NCI-H2107 treated with DMSO at 0.1 percent for 48 hours (cell line): ENCODE data around the gene PCDHGC3.
A peak's percentile ranks its signal among the peaks of the same experiment; 100 is the strongest.
"Not testable (repeated sequence)": the region's sequence is repeated elsewhere in the genome, so short reads cannot be mapped to it uniquely, and the experiment has no call there.

ENCODE experiments used
- DNase-seq: peaks from one replicate; lab custom pipeline; 2025; ENCODE audit not compliant: unreplicated experiment; lab: John Stamatoyannopoulos, UW

PCDHGC3 gene

DNA sequence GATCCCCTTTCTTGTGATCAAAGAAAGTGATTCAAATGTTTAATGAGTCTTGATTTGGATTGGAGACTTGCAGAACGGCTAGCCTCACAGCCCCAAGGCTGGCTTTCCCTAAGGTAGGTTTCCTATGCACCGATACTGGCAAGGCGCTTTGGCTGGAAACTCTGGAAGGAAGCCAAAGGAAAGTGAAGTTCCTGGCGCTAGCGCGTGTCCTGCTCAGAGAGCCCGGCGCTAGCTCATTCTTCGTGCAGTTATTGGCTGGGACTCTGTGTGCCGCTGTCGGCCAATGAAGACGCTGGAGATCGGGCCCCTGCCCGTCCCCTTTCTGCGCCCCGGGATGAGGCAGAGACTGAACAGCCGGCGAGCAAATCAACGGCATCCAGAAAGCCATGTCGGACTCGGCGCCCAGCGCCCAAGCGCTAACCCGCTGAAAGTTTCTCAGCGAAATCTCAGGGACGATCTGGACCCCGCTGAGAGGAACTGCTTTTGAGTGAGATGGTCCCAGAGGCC lies at the start of gene PCDHGC3:
TSS of gene PCDHGC3 (plus strand) at position 342 of the 507 bp plus-strand sequence. CDS start at position 493, 151 bp downstream.
- peak; percentile 51 for DNase-seq

DNA sequence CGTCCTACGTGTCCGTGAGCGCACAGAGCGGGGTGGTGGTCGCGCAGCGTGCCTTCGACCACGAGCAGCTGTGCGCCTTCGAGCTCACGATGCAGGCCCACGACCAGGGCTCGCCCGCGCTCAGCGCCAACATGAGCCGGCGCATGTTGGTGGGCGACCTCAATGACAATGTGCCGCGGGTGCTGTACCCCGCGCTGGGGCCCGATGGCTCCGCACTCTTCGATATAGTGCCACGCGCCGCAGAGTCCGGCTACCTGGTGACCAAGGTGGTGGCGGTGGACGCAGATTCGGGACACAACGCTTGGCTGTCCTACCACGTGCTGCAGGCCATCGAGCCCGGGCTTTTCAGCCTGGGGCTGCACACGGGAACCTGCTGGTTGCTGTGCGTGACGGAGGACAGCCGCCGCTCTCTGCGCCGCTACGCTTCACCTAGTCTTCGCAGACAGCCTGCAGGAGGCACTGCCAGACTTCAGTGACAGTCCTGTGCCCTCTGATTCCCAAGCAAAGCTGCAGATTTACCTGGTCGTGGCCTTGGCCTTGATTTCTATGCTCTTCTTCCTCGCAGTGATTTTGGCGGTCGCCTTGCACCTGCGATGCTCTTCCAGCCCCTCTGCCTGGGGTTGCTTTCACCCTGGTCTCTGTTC lies 47.9 kb upstream of the PCDHGC3 start:
- no peak for DNase-seq

DNA sequence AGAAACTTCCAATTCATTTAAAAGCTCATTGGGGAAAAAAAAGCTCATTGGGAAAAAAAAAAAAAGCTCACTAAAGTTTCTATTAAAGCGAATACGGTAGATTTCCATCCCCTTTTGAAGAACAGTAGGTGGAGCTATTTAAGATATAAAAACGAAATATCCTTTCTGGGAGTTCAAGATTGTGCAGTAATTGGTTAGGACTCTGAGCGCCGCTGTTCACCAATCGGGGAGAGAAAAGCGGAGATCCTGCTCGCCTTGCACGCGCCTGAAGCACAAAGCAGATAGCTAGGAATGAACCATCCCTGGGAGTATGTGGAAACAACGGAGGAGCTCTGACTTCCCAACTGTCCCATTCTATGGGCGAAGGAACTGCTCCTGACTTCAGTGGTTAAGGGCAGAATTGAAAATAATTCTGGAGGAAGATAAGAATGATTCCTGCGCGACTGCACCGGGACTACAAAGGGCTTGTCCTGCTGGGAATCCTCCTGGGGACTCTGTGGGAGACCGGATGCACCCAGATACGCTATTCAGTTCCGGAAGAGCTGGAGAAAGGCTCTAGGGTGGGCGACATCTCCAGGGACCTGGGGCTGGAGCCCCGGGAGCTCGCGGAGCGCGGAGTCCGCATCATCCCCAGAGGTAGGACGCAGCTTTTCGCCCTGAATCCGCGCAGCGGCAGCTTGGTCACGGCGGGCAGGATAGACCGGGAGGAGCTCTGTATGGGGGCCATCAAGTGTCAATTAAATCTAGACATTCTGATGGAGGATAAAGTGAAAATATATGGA lies 45.2 kb upstream of the PCDHGC3 start, which contains the start of gene PCDHGA12:
TSS of gene PCDHGA12 (plus strand) at position 176 of the 782 bp plus-strand sequence. CDS start at position 429, 253 bp downstream.
- no peak for DNase-seq

DNA sequence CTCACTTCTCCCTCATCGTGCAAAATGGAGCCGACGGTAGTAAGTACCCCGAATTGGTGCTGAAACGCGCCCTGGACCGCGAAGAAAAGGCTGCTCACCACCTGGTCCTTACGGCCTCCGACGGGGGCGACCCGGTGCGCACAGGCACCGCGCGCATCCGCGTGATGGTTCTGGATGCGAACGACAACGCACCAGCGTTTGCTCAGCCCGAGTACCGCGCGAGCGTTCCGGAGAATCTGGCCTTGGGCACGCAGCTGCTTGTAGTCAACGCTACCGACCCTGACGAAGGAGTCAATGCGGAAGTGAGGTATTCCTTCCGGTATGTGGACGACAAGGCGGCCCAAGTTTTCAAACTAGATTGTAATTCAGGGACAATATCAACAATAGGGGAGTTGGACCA lies 44.5 kb upstream of the PCDHGC3 start:
- DNase-seq: no peak

DNA sequence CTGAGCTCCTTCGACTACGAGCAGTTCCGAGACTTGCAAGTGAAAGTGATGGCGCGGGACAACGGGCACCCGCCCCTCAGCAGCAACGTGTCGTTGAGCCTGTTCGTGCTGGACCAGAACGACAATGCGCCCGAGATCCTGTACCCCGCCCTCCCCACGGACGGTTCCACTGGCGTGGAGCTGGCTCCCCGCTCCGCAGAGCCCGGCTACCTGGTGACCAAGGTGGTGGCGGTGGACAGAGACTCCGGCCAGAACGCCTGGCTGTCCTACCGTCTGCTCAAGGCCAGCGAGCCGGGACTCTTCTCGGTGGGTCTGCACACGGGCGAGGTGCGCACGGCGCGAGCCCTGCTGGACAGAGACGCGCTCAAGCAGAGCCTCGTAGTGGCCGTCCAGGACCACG lies 43.5 kb upstream of the PCDHGC3 start:
- DNase-seq: not testable (repeated sequence)

DNA sequence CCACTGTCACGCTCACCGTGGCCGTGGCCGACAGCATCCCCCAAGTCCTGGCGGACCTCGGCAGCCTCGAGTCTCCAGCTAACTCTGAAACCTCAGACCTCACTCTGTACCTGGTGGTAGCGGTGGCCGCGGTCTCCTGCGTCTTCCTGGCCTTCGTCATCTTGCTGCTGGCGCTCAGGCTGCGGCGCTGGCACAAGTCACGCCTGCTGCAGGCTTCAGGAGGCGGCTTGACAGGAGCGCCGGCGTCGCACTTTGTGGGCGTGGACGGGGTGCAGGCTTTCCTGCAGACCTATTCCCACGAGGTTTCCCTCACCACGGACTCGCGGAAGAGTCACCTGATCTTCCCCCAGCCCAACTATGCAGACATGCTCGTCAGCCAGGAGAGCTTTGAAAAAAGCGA lies 43.0 kb upstream of the PCDHGC3 start:
- DNase-seq: not testable (repeated sequence)

DNA sequence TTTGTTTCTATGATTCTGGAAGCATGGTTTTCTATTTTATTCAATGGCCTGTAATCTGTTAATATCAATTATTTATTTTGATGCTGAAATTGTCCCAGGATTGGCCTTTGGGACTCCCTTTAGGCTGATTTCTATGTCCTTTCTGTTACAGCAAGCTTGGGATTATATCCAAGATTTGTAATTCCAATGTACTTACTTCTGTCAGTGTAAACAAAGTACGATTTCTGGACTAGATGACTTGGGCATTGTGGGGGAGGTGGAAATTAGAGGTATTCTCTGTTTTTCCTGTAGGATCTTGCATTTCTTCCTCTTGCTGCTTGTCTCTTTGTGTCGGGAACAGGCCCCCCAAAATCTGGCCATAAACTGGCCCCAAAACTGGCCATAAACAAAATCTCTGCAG lies 41.8 kb upstream of the PCDHGC3 start:
- no peak for DNase-seq

DNA sequence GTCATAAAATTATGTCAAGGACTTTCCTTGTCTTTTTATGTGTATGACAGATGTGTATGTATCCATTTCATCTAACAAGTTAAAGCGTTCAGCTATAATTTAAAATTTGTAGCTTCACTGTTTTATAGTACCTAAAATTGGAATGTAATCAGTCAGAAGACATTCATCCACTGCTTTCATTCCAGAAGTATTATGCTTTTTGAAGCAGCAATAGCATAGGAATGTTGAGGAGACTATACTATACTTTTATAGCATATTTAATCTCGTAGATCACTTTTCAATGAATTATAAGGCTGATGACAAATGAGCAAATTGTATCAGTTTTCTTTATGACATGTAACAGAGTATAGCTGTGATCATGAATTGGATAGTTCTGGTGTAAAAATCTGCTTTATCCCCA lies 38.5 kb upstream of the PCDHGC3 start:
- no peak for DNase-seq

DNA sequence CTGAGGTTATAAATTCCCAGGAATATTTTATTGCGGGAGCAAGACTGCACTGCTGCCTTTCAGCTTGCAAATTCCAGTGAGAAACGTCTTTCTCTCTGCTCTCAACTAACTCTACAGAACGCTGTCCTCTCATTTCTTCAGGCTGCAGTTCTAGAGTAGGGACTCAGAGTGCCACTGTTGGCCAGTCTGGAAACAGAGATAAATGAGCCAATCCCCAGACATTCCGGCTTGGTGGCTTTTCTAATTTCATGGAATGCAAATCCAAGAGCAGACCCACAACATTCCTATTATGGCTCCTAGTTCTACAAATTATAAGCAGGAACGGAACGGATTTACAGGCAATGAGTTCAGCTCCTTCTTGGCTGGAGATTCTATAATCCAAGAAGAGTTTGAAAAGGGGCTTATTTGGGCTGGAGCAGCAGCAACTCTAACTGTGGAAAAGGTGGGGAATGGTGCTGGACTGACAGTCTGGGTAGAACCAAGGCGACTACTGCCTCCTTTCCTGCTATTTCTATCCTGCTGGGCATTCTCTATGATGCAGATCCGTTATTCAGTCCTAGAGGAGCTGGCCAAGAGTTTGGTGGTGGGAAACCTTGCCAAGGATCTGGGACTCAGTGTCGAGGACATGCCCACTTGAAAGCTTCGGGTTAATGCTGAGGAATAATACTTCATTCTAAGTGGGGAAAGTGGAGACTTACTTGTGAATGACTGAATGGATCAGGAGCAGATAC lies 36.2 kb upstream of the PCDHGC3 start:
- no peak for DNase-seq

DNA sequence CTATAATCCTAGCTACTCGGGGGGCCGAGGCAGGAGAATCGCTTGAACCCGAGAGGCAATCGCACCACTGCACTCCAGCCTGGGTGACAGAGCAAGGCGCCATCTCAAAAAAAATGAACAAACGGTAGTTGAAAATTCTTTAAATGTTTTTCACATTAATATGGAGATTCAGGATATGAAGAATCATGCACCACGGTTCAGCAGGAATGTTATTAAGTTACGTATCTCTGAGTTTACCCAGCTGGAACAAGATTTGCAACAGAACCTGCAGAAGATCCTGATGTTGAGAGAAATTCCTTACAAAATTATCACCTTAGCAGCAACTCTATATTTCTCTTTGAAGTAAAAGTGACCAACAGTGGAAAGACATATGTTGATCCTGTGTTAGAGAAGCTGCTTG lies 35.4 kb upstream of the PCDHGC3 start:
- no peak for DNase-seq

DNA sequence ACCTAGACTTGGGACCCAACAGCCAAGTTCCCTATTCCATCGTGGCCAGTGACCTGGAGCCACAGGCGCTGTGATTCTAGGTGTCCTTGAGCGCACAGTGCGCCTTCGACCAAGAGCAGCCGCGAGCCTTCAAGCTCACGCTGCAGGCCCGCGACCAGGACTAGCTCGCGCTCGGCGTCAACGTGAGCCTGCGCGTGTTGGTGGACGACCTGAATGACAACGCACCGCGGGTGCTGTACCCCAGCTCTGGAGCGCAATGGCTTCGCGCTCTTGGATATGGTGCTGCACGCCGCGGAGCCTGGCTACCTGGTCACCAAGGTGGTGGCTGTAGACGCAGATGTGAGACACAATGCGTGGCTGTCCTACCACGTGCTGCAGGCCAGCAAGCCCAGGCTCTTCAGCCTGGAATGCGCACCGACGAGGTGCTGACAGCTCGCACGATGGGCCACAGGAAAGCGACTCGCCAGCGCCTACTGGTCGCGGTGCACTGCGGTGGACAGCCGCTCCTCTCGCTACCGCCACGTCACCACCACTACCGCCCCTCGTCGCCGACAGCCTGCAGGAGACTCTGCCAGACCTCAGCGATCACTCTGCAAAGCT lies 34.1 kb upstream of the PCDHGC3 start:
- no peak for DNase-seq

DNA sequence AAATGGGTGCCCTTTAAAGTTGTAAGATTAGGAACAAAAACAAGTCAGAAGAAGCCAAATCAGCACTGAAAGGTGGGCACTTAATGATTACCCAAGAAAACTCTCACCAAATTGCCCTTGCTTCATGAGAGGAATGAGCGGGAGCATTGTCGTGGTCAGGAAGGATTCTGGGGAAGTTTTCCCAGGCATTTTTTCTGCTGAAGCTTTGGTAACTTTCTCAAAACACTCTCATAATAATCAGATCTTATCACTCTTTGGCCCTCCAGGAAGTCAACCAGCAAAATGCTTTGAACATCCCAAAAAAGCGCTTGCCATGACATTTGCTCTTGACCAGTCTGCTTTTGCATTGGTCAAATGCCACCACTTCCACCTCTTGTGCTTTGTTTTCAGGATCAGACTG lies 10.4 kb upstream of the PCDHGC3 start:
- DNase-seq: no peak

DNA sequence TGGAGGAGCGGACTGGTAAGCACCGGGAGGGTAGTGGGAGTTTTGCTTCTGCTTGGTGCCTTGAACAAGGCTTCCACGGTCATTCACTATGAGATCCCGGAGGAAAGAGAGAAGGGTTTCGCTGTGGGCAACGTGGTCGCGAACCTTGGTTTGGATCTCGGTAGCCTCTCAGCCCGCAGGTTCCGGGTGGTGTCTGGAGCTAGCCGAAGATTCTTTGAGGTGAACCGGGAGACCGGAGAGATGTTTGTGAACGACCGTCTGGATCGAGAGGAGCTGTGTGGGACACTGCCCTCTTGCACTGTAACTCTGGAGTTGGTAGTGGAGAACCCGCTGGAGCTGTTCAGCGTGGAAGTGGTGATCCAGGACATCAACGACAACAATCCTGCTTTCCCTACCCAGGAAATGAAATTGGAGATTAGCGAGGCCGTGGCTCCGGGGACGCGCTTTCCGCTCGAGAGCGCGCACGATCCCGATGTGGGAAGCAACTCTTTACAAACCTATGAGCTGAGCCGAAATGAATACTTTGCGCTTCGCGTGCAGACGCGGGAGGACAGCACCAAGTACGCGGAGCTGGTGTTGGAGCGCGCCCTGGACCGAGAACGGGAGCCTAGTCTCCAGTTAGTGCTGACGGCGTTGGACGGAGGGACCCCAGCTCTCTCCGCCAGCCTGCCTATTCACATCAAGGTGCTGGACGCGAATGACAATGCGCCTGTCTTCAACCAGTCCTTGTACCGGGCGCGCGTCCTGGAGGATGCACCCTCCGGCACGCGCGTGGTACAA lies 556 bp downstream of the PCDHGC3 start:
- no peak for DNase-seq

DNA sequence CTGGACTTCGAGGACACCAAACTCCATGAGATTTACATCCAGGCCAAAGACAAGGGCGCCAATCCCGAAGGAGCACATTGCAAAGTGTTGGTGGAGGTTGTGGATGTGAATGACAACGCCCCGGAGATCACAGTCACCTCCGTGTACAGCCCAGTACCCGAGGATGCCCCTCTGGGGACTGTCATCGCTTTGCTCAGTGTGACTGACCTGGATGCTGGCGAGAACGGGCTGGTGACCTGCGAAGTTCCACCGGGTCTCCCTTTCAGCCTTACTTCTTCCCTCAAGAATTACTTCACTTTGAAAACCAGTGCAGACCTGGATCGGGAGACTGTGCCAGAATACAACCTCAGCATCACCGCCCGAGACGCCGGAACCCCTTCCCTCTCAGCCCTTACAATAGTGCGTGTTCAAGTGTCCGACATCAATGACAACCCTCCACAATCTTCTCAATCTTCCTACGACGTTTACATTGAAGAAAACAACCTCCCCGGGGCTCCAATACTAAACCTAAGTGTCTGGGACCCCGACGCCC lies 1.3 kb downstream of the PCDHGC3 start:
- DNase-seq: no peak

DNA sequence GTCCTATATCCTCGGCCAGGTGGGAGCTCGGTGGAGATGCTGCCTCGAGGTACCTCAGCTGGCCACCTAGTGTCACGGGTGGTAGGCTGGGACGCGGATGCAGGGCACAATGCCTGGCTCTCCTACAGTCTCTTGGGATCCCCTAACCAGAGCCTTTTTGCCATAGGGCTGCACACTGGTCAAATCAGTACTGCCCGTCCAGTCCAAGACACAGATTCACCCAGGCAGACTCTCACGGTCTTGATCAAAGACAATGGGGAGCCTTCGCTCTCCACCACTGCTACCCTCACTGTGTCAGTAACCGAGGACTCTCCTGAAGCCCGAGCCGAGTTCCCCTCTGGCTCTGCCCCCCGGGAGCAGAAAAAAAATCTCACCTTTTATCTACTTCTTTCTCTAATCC lies 2.0 kb downstream of the PCDHGC3 start:
- DNase-seq: no peak

DNA sequence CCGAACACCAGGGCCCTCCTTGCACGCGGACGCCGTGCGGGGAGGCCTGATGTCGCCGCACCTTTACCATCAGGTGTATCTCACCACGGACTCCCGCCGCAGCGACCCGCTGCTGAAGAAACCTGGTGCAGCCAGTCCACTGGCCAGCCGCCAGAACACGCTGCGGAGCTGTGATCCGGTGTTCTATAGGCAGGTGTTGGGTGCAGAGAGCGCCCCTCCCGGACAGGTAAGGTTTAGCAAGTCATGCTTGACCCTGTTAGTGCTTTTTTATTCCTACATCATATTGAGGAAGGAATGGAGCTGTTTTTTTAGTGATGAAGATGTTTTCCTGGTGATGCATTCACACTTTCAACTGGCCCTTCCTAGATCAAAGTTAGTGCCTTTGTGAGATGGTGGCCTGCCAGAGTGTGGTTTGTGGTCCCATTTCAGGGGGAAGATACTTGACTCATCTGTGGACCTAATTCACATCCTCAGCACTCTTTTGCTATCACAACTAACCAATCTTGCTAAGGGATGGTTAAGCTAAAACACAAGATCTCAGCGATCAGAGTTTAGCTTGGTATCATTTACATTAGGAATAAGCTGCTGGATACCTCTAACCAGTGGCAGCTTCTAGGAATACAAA lies 2.7 kb downstream of the PCDHGC3 start:
- DNase-seq: no peak

DNA sequence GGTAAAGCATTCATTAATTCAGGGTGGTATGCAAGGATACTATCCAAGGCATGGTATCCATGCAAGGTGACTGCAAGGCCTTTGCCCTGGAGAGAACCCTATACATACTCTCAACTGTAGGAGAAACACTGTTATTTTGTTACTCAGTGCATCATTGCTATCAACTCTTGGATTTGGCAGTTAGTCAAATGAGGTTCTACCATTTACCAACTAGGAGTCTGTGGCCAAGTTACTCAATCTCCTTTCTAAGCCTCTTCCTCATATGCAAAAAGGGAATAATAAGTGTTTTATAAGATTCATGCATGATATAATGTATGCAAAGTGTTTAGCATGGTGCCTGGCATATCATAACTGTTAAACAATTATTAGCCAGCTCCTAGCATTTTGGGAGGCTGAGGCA lies 4.0 kb downstream of the PCDHGC3 start:
- DNase-seq: no peak

DNA sequence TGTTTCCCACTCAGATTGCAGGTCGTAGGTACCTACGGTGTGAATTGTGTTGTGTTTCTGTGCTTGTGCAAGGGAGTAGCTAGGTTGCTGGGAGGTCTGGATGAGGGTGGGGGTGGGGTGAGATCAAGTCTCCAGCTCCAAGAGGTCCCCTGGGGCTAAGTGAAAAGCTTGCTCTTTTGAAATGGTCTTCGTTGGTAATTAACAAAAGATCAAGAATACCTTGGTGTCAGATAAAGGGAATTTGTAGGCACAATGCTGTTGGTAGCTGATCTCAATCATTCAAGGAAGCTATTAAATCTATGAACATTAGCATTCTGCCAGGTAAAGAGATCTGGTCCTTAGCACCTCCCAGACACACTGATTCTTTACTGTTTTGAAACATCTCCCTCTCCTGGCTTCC lies 8.1 kb downstream of the PCDHGC3 start:
- no peak for DNase-seq

DNA sequence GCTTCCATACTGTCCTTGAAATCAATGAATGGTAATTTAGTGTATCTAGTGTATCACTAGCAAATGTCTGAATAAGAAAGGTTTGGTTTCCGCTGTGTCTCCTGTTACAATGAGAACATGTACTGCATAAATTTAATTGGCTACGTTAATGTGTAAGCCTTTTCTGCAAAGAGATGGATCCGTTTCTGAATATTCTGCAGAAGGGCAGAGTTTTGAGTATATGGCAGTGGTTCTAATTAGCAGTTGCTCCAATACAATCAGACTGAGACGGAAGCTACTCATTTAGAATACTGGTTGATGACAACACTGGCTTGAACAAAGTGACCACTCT lies 8.5 kb downstream of the PCDHGC3 start:
- DNase-seq: peak; percentile 31
